ENCODE measurements around the gene KCNQ1OT1. TPM values are rescaled to one million over a fixed set of nuclear protein-coding genes. Genes with fewer than 3 reads are reported as not detected.

KCNQ1OT1 gene
- total RNA-seq, 1 experiment from 2014 or later = 1.3 TPM

DNA sequence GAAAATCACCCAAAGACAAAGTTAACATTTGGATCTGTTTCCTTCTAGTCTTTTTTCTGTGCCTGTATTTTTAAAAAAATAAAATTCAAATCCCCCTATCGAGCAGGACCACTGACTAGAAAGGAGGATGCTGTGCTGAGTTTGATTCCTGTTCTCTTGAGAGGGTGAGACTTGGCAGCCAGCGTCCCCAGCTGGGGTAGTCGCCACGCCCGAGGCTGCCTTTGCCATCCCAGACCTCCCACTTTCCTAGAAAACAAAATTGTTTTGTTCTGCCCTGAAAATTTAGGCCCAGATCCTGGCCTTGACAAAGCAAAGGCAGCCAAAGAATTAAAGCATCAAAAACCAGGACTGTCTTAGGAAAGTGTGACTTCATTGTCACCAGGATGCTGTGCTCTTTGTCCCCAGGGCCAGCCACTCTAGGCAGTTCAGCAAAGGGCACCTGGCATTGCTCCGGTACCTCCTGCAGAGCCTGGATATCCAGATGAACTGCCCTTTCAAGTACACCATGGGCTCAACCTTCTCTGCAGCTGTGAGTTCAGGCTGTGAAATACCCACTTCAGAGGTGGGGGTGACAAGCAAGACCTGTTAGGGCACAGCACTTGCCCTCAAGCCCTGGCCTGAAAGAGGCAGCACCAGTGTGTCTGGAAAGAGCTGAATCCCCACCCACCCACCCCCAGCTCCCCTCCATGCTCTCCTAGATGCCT is 44.6 kb downstream of the KCNQ1OT1 start:
- peaks cover 14% of the 10 kb centered on the region for H3K27me3 Mint-ChIP-seq (ENCODE audit: unreplicated experiment)
- BruUV-seq (replicated peaks) = no TSS peak
- CTCF ChIA-PET = no interaction called here
- intact Hi-C loops (cut with micrococcal nuclease; ENCODE audit: unreplicated experiment) = no loop called here
- H3K9me3 Mint-ChIP-seq (ENCODE audit: low read depth, unreplicated experiment) = peaks cover 9% of the 10 kb centered on the region
- no peak for DNase-seq
- no peak overlapping the region for H3K27ac Mint-ChIP-seq (ENCODE audit: unreplicated experiment)
- H3K4me1 Mint-ChIP-seq (ENCODE audit: low read depth, unreplicated experiment) = peaks cover 14% of the 10 kb centered on the region
- no peaks in the 10 kb centered on the region for H3K36me3 Mint-ChIP-seq (ENCODE audit: insufficient read depth, unreplicated experiment)
- H3K4me3 Mint-ChIP-seq (ENCODE audit: low read depth, unreplicated experiment) = no peak overlapping the region
- TF ChIP-seq, protein P1, sequence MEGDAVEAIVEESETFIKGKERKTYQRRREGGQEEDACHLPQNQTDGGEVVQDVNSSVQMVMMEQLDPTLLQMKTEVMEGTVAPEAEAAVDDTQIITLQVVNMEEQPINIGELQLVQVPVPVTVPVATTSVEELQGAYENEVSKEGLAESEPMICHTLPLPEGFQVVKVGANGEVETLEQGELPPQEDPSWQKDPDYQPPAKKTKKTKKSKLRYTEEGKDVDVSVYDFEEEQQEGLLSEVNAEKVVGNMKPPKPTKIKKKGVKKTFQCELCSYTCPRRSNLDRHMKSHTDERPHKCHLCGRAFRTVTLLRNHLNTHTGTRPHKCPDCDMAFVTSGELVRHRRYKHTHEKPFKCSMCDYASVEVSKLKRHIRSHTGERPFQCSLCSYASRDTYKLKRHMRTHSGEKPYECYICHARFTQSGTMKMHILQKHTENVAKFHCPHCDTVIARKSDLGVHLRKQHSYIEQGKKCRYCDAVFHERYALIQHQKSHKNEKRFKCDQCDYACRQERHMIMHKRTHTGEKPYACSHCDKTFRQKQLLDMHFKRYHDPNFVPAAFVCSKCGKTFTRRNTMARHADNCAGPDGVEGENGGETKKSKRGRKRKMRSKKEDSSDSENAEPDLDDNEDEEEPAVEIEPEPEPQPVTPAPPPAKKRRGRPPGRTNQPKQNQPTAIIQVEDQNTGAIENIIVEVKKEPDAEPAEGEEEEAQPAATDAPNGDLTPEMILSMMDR (IDR thresholded peaks at IDR 0.05; ENCODE audit: unreplicated experiment) = no peak

- CTCF ChIA-PET = no interaction called here
- Mint-ChIP-seq H3K4me3 (ENCODE audit: low read depth, unreplicated experiment) (no peak overlapping the region), H3K27me3 (ENCODE audit: unreplicated experiment) (peaks cover 24% of the 10 kb centered on the region), H3K27ac (ENCODE audit: unreplicated experiment) (no peak overlapping the region), H3K36me3 (ENCODE audit: insufficient read depth, unreplicated experiment) (no peaks in the 10 kb centered on the region), H3K4me1 (ENCODE audit: low read depth, unreplicated experiment) (peaks cover 14% of the 10 kb centered on the region), H3K9me3 (ENCODE audit: low read depth, unreplicated experiment) (peaks cover 16% of the 10 kb centered on the region)
- no peak for DNase-seq
- no TSS peak for BruUV-seq (replicated peaks)
- TF ChIP-seq, protein P1 (IDR thresholded peaks at IDR 0.05; ENCODE audit: unreplicated experiment) = no peak
- intact Hi-C loops (cut with micrococcal nuclease; ENCODE audit: unreplicated experiment) = no loop called here
These were observed 45.7 kb downstream of the KCNQ1OT1 start for GRCh38 chr11:2653930-2654739.

DNA sequence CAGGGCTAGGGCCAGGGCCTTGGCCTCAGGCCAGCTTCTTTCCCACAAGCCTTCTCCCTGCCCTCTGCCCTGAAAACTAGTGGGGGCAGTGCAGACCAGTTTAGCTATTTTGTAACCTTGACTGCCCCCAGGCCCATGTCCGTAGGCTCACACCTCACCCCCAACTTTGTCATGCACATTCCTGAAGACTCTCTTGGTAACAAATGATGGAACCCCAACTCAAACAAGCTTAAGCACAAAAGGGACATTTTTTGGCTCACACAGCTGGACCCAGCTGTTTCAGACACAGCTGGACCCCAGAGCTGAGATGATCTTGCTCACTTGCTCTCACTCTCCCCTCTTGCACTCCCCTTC is 46.6 kb downstream of the KCNQ1OT1 start:
- BruUV-seq (replicated peaks) = no TSS peak
- Mint-ChIP-seq H3K4me1 (ENCODE audit: low read depth, unreplicated experiment) (peaks cover 14% of the 10 kb centered on the region), H3K27ac (ENCODE audit: unreplicated experiment) (no peak overlapping the region), H3K4me3 (ENCODE audit: low read depth, unreplicated experiment) (no peak overlapping the region), H3K27me3 (ENCODE audit: unreplicated experiment) (peaks cover 24% of the 10 kb centered on the region), H3K36me3 (ENCODE audit: insufficient read depth, unreplicated experiment) (no peaks in the 10 kb centered on the region), H3K9me3 (ENCODE audit: low read depth, unreplicated experiment) (peaks cover 16% of the 10 kb centered on the region)
- CTCF ChIA-PET = interaction anchor here (0.5 kb wide), 1 partner anchor 516 kb away, joined by 4 read pairs; no protein-coding TSS in a partner anchor
- intact Hi-C loops (cut with micrococcal nuclease; ENCODE audit: unreplicated experiment) = no loop called here
- DNase-seq = no peak
- TF ChIP-seq, protein P1 (IDR thresholded peaks at IDR 0.05; ENCODE audit: unreplicated experiment) = no peak

GRCh38 chr11:2652333-2653197 is 47.2 kb downstream of the KCNQ1OT1 start:
- H3K36me3 Mint-ChIP-seq (ENCODE audit: insufficient read depth, unreplicated experiment) = no peaks in the 10 kb centered on the region
- no peak overlapping the region for H3K27ac Mint-ChIP-seq (ENCODE audit: unreplicated experiment)
- CTCF ChIA-PET = interaction anchor here (0.5 kb wide), 1 partner anchor 516 kb away, joined by 4 read pairs; no protein-coding TSS in a partner anchor
- no peak overlapping the region for H3K4me3 Mint-ChIP-seq (ENCODE audit: low read depth, unreplicated experiment)
- BruUV-seq (replicated peaks) = no TSS peak
- DNase-seq = no peak
- peaks cover 24% of the 10 kb centered on the region for H3K27me3 Mint-ChIP-seq (ENCODE audit: unreplicated experiment)
- intact Hi-C loops (cut with micrococcal nuclease; ENCODE audit: unreplicated experiment) = no loop called here
- peaks cover 14% of the 10 kb centered on the region for H3K4me1 Mint-ChIP-seq (ENCODE audit: low read depth, unreplicated experiment)
- peaks cover 16% of the 10 kb centered on the region for H3K9me3 Mint-ChIP-seq (ENCODE audit: low read depth, unreplicated experiment)
- TF ChIP-seq, protein P1 (IDR thresholded peaks at IDR 0.05; ENCODE audit: unreplicated experiment) = no peak

Data from Calu3 (cell line).